Fibroblast of lung (primary cell): Measurements from ENCODE around the gene SCIMP.

ENCODE experiments used
- CTCF ChIP-seq, 2 donors: IDR thresholded peaks in 1 of 2; conservative IDR thresholded peaks in 1 of 2; 1 replicate in 1 of 2; 2 replicates in 1 of 2; pipeline ENCODE4 v1.5.1; 2011 to 2012; ENCODE audit warnings: low read length in 2 of 2, control low read depth in 1 of 2, inconsistent platforms in 1 of 2, low read depth in 1 of 2, mild to moderate bottlenecking in 1 of 2
- EZH2 ChIP-seq: IDR thresholded peaks from 2 replicates; pipeline ENCODE4 v1.5.1; 2012; ENCODE audit warnings: low read length, control low read depth, mild to moderate bottlenecking; ENCODE audit errors: missing control alignments

GRCh38 chr17:5211458-5211857, 23.2 kb downstream of the SCIMP start:
- TF ChIP-seq CTCF (conservative IDR thresholded peaks at IDR 0.05 in 1 of 2, IDR thresholded peaks at IDR 0.05 in 1 of 2; ENCODE audit: low read depth in 1 of 2, low read length in 2 of 2) (no peak), EZH2 (no peak)
